Gastrocnemius medialis (tissue), 4 donors: ENCODE measurements around the gene RPS6KA1.

Experiments used
- POLR2A ChIP-seq, 2 donors: fragments of 450-650 bp; IDR thresholded peaks; one replicate each; pipeline ENCODE4 v1.6.1; 2017; ENCODE audit warnings: antibody characterized with exemption in 2 of 2, mild to moderate bottlenecking in 2 of 2, moderate library complexity in 2 of 2
- TF ChIP-seq, protein P1 (sequence below), 5 experiments: fragments of 450-650 bp in 3 of 5; fragments of 200-600 bp in 2 of 5; sonication (generic) in 2 of 5; IDR thresholded peaks in 4 of 5; conservative IDR thresholded peaks in 1 of 5; 1 replicate in 4 of 5; 2 replicates in 1 of 5; pipeline ENCODE4 v1.5.1; 2016 to 2019; ENCODE audit warnings: antibody characterized with exemption in 5 of 5, mild to moderate bottlenecking in 3 of 5, moderate library complexity in 3 of 5

DNA sequence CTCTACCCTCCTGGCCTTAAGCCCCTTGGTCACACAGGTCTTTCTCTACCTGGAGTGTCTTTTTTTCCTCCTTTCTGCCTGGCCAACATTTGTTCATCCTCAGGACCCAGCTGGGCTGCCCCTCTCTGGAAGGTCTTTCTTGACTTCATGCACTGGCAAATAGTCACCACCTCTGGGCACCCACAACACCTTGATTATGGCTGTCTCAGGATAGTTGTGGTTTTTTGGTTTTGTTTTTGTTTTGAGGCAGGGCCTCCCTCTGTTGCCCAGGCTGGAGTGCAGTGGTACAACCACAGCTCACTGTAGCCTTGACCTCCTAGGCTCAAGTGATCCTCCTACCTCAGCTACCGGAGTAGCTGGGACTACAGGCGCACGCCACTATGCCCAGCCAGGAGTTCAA is 10.8 kb downstream of the RPS6KA1 start:
- TF ChIP-seq, protein P1, sequence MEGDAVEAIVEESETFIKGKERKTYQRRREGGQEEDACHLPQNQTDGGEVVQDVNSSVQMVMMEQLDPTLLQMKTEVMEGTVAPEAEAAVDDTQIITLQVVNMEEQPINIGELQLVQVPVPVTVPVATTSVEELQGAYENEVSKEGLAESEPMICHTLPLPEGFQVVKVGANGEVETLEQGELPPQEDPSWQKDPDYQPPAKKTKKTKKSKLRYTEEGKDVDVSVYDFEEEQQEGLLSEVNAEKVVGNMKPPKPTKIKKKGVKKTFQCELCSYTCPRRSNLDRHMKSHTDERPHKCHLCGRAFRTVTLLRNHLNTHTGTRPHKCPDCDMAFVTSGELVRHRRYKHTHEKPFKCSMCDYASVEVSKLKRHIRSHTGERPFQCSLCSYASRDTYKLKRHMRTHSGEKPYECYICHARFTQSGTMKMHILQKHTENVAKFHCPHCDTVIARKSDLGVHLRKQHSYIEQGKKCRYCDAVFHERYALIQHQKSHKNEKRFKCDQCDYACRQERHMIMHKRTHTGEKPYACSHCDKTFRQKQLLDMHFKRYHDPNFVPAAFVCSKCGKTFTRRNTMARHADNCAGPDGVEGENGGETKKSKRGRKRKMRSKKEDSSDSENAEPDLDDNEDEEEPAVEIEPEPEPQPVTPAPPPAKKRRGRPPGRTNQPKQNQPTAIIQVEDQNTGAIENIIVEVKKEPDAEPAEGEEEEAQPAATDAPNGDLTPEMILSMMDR (IDR thresholded peaks at IDR 0.05 in 4 of 5, conservative IDR thresholded peaks at IDR 0.05 in 1 of 5): no peak
- TF ChIP-seq POLR2A (IDR thresholded peaks at IDR 0.05): no peak
